ENCODE data around the gene RFX3.

- no peak for TF ChIP-seq CEBPG (CRISPR knock-in tag; IDR thresholded peaks at IDR 0.05)
- no peak for TF ChIP-seq CTCF (CRISPR knock-in tag; IDR thresholded peaks at IDR 0.05)
- no peak for TF ChIP-seq EZH2 (conservative IDR thresholded peaks at IDR 0.05; ENCODE audit: low read depth, low read length)
Measured at GRCh38 chr9:3525836-3526164, at the start of gene RFX3.

All from HepG2 (cell line).